IMR-90 (cell line): Measurements from ENCODE around the gene CPNE9. TPM values are rescaled to one million over a fixed set of nuclear protein-coding genes. Genes with fewer than 3 reads are reported as not detected.

Source experiments
- ATAC-seq: fragments of 200-7000 bp; cut with Tn5 transposase; 2 replicates; pipeline ENCODE4 v1.9.1; 2020; ENCODE audit warnings: low read depth, mild to moderate bottlenecking, moderate library complexity
- BruUV-seq: library from RNA; stranded (reverse); fragments of 400-500 nt; replicated peaks from 2 replicates; lab custom pipeline; 2021; lab: Mats Ljungman, UMichigan
- CTCF ChIA-PET: fragments of 300-600 bp; formaldehyde crosslinking; extraction: SDS; loops from one replicate; lab custom pipeline; 2021; ENCODE audit warnings: antibody characterized with exemption; lab: Yijun Ruan, JAX
- POLR2A ChIA-PET: fragments of 300-600 bp; sonication (Branson Sonifier 250); formaldehyde crosslinking; loops from one replicate; lab custom pipeline; 2022; ENCODE audit warnings: antibody characterized with exemption; ENCODE audit not compliant: unreplicated experiment; lab: Charles Lee
- DNase-seq: peaks from one replicate; pipeline ENCODE4 v3.0.0; 2013
- H2AFZ ChIP-seq: replicated peaks from 2 replicates; pipeline ENCODE3; 2013; ENCODE audit warnings: low read length, mild to moderate bottlenecking; ENCODE audit not compliant: poor library complexity
- H2AK5ac ChIP-seq: 2 replicates; pipeline ENCODE4 v1.6.1; 2013; ENCODE audit warnings: low read depth, low read length, inconsistent platforms
- H2AK9ac ChIP-seq: replicated peaks from 2 replicates; pipeline ENCODE3; 2013; ENCODE audit warnings: mild to moderate bottlenecking, low read depth, low read length, moderate library complexity; ENCODE audit not compliant: poor library complexity
- H2BK120ac ChIP-seq: 2 replicates; pipeline ENCODE4 v1.6.1; 2013; ENCODE audit warnings: low read depth, low read length, inconsistent platforms
- H2BK15ac ChIP-seq: 3 replicates; pipeline ENCODE4 v1.6.1; 2013; ENCODE audit warnings: low read depth, low read length, inconsistent platforms
- H2BK20ac ChIP-seq: 2 replicates; pipeline ENCODE4 v1.6.1; 2013; ENCODE audit warnings: low read depth, mild to moderate bottlenecking, inconsistent platforms, low read length, moderate library complexity
- H2BK5ac ChIP-seq: 2 replicates; pipeline ENCODE4 v1.6.1; 2013; ENCODE audit warnings: mild to moderate bottlenecking, low read depth, low read length, inconsistent platforms; ENCODE audit not compliant: poor library complexity, severe bottlenecking
- H3K14ac ChIP-seq: replicated peaks from 2 replicates; pipeline ENCODE4 v1.6.1; 2013; ENCODE audit warnings: low read depth, low read length, inconsistent platforms
- H3K18ac ChIP-seq: 2 replicates; pipeline ENCODE4 v1.6.1; 2013; ENCODE audit warnings: low read depth, low read length, control low read depth
- H3K23ac ChIP-seq: 2 replicates; pipeline ENCODE4 v1.6.1; 2013; ENCODE audit warnings: low read depth, low read length, inconsistent platforms
- H3K27ac ChIP-seq: 2 replicates; pipeline ENCODE4 v1.5.1; 2013; ENCODE audit warnings: mild to moderate bottlenecking, control low read depth, low read length; ENCODE audit not compliant: insufficient read depth
- H3K27me3 ChIP-seq: 2 replicates; pipeline ENCODE4 v1.6.1; 2013; ENCODE audit warnings: low read length; ENCODE audit not compliant: control insufficient read depth, insufficient read depth
- H3K36me3 ChIP-seq: 2 replicates; pipeline ENCODE4 v1.6.1; 2013; ENCODE audit warnings: low read length, mixed read lengths; ENCODE audit not compliant: control insufficient read depth, insufficient read depth
- H3K4ac ChIP-seq: 2 replicates; pipeline ENCODE4 v1.6.1; 2013; ENCODE audit warnings: low read depth, low read length, inconsistent platforms
- H3K4me1 ChIP-seq: 2 replicates; pipeline ENCODE4 v1.6.1; 2013; ENCODE audit warnings: low read length, mixed read lengths; ENCODE audit not compliant: control insufficient read depth, insufficient read depth
- H3K4me2 ChIP-seq: 2 replicates; pipeline ENCODE4 v1.6.1; 2013; ENCODE audit warnings: low read depth, mild to moderate bottlenecking, control low read depth, low read length, moderate library complexity
- H3K4me3 ChIP-seq: 2 replicates; pipeline ENCODE4 v1.5.1; 2013; ENCODE audit warnings: low read depth, mild to moderate bottlenecking, control low read depth, low read length, moderate library complexity; ENCODE audit not compliant: insufficient read depth
- H3K56ac ChIP-seq: 2 replicates; pipeline ENCODE4 v1.6.1; 2013; ENCODE audit warnings: low read length, inconsistent platforms; ENCODE audit not compliant: insufficient read depth; ENCODE audit errors: extremely low read depth
- H3K79me1 ChIP-seq, 2 experiments: 2 replicates each; pipeline ENCODE4 v1.6.1; 2013; ENCODE audit warnings: low read length in 2 of 2, inconsistent platforms in 1 of 2, low read depth in 1 of 2
- H3K9ac ChIP-seq: 2 replicates; pipeline ENCODE4 v1.6.1; 2013; ENCODE audit warnings: low read depth, low read length, control low read depth
- H3K9me1 ChIP-seq: 2 replicates; pipeline ENCODE4 v1.6.1; 2013; ENCODE audit warnings: low read length, inconsistent platforms; ENCODE audit not compliant: insufficient read depth
- H3K9me3 ChIP-seq: 2 replicates; pipeline ENCODE4 v1.6.1; 2013; ENCODE audit warnings: low read length; ENCODE audit not compliant: control insufficient read depth, insufficient read depth
- H4K20me1 ChIP-seq: 2 replicates; pipeline ENCODE4 v1.6.1; 2013; ENCODE audit warnings: low read length, inconsistent platforms; ENCODE audit not compliant: insufficient read depth
- H4K5ac ChIP-seq: 2 replicates; pipeline ENCODE4 v1.6.1; 2013; ENCODE audit warnings: mild to moderate bottlenecking, low read depth, low read length, control low read depth
- H4K8ac ChIP-seq, 2 experiments: 2 replicates each; pipeline ENCODE4 v1.6.1; 2013; ENCODE audit warnings: low read depth in 2 of 2, low read length in 2 of 2, control low read depth in 1 of 2, inconsistent platforms in 1 of 2
- H4K91ac ChIP-seq: 2 replicates; pipeline ENCODE4 v1.6.1; 2013; ENCODE audit warnings: low read depth, low read length, inconsistent platforms; ENCODE audit not compliant: insufficient read depth
- BHLHE40 ChIP-seq: fragments of 150-350 bp; IDR thresholded peaks from 2 replicates; pipeline ENCODE4 v1.6.1; 2016; ENCODE audit warnings: mild to moderate bottlenecking, low read depth, low read length
- CEBPB ChIP-seq: IDR thresholded peaks from 2 replicates; pipeline ENCODE4 v1.6.1; 2012; ENCODE audit warnings: low read depth, low read length, improper control_type of control experiment
- CHD1 ChIP-seq: IDR thresholded peaks from 2 replicates; pipeline ENCODE4 v1.6.1; 2012; ENCODE audit warnings: low read depth, low read length, improper control_type of control experiment
- MAZ ChIP-seq: IDR thresholded peaks from 2 replicates; pipeline ENCODE4 v1.6.1; 2012; ENCODE audit warnings: low read depth, mild to moderate bottlenecking, low read length, improper control_type of control experiment, moderate library complexity, borderline replicate concordance
- MXI1 ChIP-seq: IDR thresholded peaks from 2 replicates; pipeline ENCODE4 v1.6.1; 2012; ENCODE audit warnings: low read depth, mild to moderate bottlenecking, low read length, moderate library complexity, borderline replicate concordance
- POLR2A ChIP-seq: IDR thresholded peaks from 2 replicates; pipeline ENCODE4 v1.6.1; 2012; ENCODE audit warnings: mild to moderate bottlenecking, low read depth, low read length
- WGBS, 2 experiments: methylation state at CpG; one replicate each; pipeline versions ENCODE4 v1.1.5 to v1.1.7; 2013; ENCODE audit warnings: missing lambda C conversion rate in 2 of 2; ENCODE audit not compliant: insufficient read length in 1 of 2; ENCODE audit errors: extremely low coverage in 2 of 2; 5-methylcytosine and 5-hydroxymethylcytosine counted together
- dilution Hi-C: fragments of 300-500 bp; cut with HindIII; formaldehyde crosslinking; loops from one replicate; pipeline ENCODE4 v1.14.3; 2018; ENCODE audit warnings: low sequenced_read_pairs; ENCODE audit not compliant: unreplicated experiment
- in situ Hi-C: fragments of 300-500 bp; cut with MboI; formaldehyde crosslinking; loops from 3 replicates; pipeline ENCODE4 v1.14.3; 2019; ENCODE audit warnings: low sequenced_read_pairs, inconsistent platforms, mixed read lengths
- intact Hi-C: fragments of 100-400 bp; cut with micrococcal nuclease; formaldehyde crosslinking; loops from 2 replicates; pipeline ENCODE4 v1.10.0; 2022
- polyA plus RNA-seq, 3 experiments: library from polyadenylated mRNA; depleted of rRNA; stranded (reverse); fragments of >200 nt; gene quantifications; 2 replicates each; pipeline ENCODE4 v1.2.3, GENCODE V29; 2012; ENCODE audit warnings: low replicate concordance in 1 of 3
- total RNA-seq: library from RNA; depleted of rRNA; stranded (reverse); fragments of >200 nt; gene quantifications from 2 replicates; pipeline ENCODE4 v1.2.3, GENCODE V29; 2012
- TF ChIP-seq, protein P1 (sequence below): conservative IDR thresholded peaks from 2 replicates; pipeline ENCODE4 v1.5.1; 2012; ENCODE audit warnings: mild to moderate bottlenecking, low read depth, low read length, improper control_type of control experiment

Gene CPNE9
- total and polyA plus RNA-seq, 2 of the 4 experiments (the other 2 are of a cell fraction), result not detected

GRCh38 chr3:9681723-9682081, 21.9 kb upstream of the CPNE9 start:
- H2BK120ac ChIP-seq, result no peak overlapping the region
- ChIA-PET POLR2A (no interaction called here), CTCF (no interaction called here)
- H3K27me3 ChIP-seq, result no peaks in the 10 kb centered on the region
- no peak overlapping the region for H2BK15ac ChIP-seq
- dilution Hi-C loops (no loop called here), in situ Hi-C loops (no loop called here), intact Hi-C loops (no loop called here)
- H3K79me1 ChIP-seq, result no peaks in the 10 kb centered on the region
- WGBS, 2 experiments, result 100% methylated on average over 1 of the region's 6 CpGs; no CpG with 5 or more reads in 1 of the 2 experiments
- no peaks in the 10 kb centered on the region for H3K9me3 ChIP-seq
- H4K8ac ChIP-seq, result no peak overlapping the region
- no peak overlapping the region for H3K27ac ChIP-seq
- no peak overlapping the region for H2AFZ ChIP-seq
- no peak overlapping the region for H3K4me3 ChIP-seq
- H2AK9ac ChIP-seq, result no peak overlapping the region
- H3K36me3 ChIP-seq, result peaks cover 72% of the 10 kb centered on the region
- no peak overlapping the region for H4K91ac ChIP-seq
- peaks cover under 1% of the 10 kb centered on the region; the same call in 1 of the 2 replicates for H3K4me1 ChIP-seq
- H2BK5ac ChIP-seq, result no peak overlapping the region
- H3K4ac ChIP-seq, result no peak overlapping the region
- H3K23ac ChIP-seq, result no peak overlapping the region
- H4K20me1 ChIP-seq, result no peaks in the 10 kb centered on the region
- H3K14ac ChIP-seq, result no peak overlapping the region
- no peaks in the 10 kb centered on the region; the same call in 1 of the 2 replicates for H3K9me1 ChIP-seq
- no peak overlapping the region for H3K9ac ChIP-seq
- no peak for ATAC-seq
- BruUV-seq, result no TSS peak
- no peak overlapping the region for H2AK5ac ChIP-seq
- H4K5ac ChIP-seq, result no peak overlapping the region
- H3K18ac ChIP-seq, result no peak overlapping the region
- TF ChIP-seq MXI1, result no peak
- TF ChIP-seq POLR2A, result no peak
- no peak for TF ChIP-seq CHD1
- TF ChIP-seq MAZ, result no peak
- TF ChIP-seq BHLHE40, result no peak
- TF ChIP-seq, protein P1, sequence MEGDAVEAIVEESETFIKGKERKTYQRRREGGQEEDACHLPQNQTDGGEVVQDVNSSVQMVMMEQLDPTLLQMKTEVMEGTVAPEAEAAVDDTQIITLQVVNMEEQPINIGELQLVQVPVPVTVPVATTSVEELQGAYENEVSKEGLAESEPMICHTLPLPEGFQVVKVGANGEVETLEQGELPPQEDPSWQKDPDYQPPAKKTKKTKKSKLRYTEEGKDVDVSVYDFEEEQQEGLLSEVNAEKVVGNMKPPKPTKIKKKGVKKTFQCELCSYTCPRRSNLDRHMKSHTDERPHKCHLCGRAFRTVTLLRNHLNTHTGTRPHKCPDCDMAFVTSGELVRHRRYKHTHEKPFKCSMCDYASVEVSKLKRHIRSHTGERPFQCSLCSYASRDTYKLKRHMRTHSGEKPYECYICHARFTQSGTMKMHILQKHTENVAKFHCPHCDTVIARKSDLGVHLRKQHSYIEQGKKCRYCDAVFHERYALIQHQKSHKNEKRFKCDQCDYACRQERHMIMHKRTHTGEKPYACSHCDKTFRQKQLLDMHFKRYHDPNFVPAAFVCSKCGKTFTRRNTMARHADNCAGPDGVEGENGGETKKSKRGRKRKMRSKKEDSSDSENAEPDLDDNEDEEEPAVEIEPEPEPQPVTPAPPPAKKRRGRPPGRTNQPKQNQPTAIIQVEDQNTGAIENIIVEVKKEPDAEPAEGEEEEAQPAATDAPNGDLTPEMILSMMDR, result no peak
- no peak for TF ChIP-seq CEBPB
- no peak overlapping the region for H3K4me2 ChIP-seq
- H3K56ac ChIP-seq, result no peak overlapping the region
- DNase-seq, result no peak
- no peak overlapping the region for H2BK20ac ChIP-seq
